NB4 (cell line): ENCODE data around the gene YPEL3.

Experiments used
- DNase-seq: peaks from one replicate; pipeline ENCODE4 v3.0.0; 2010; ENCODE audit warnings: low read depth
- H3K4me3 ChIP-seq: one replicate; pipeline ENCODE4 v1.5.1; 2011; ENCODE audit warnings: mild to moderate bottlenecking, low read depth, low read length, moderate library complexity
- CTCF ChIP-seq: IDR thresholded peaks from one replicate; pipeline ENCODE4 v1.5.1; 2012; ENCODE audit warnings: low read depth, low read length
- MAX ChIP-seq: IDR thresholded peaks from 2 replicates; pipeline ENCODE4 v1.6.1; 2011; ENCODE audit warnings: low read depth, low read length
- MYC ChIP-seq: IDR thresholded peaks from 2 replicates; pipeline ENCODE4 v1.6.1; 2011; ENCODE audit warnings: low read depth, low read length
- POLR2A ChIP-seq: IDR thresholded peaks from 2 replicates; pipeline ENCODE4 v1.6.1; 2011; ENCODE audit warnings: mild to moderate bottlenecking; ENCODE audit not compliant: insufficient read length; ENCODE audit errors: extremely low read depth

The YPEL3 gene

GRCh38 chr16:30113711-30114333 lies 17.8 kb upstream of the YPEL3 start:
- DNase-seq: no peak
- TF ChIP-seq CTCF: no peak
- TF ChIP-seq MAX: no peak
- TF ChIP-seq MYC: no peak
- no peak for TF ChIP-seq POLR2A
- H3K4me3 ChIP-seq: no peak overlapping the region

- TF ChIP-seq MAX (no peak), CTCF (no peak), MYC (no peak), POLR2A (no peak)
- DNase-seq: no peak
- H3K4me3 ChIP-seq: no peak within 1 kb of the TSS
These were observed 17.2 kb upstream of the YPEL3 start, which contains the start of gene GDPD3 for GRCh38 chr16:30113031-30113710. TSS of gene GDPD3 (minus strand) at chr16:30113537. CDS start at chr16:30113478, 59 bp downstream.

GRCh38 chr16:30112197-30113030 lies 16.4 kb upstream of the YPEL3 start:
- H3K4me3 ChIP-seq: no peak overlapping the region
- TF ChIP-seq MYC (no peak), MAX (no peak), POLR2A (no peak), CTCF (peak; percentile 74)
- peak; percentile 80 for DNase-seq

- no peak for TF ChIP-seq CTCF
- no peak for TF ChIP-seq POLR2A
- TF ChIP-seq MYC: no peak
- TF ChIP-seq MAX: no peak
- no peak for DNase-seq
- no peak overlapping the region for H3K4me3 ChIP-seq
These were observed 14.6 kb upstream of the YPEL3 start for GRCh38 chr16:30110661-30111060.

- no peak for TF ChIP-seq MYC
- TF ChIP-seq CTCF: no peak
- TF ChIP-seq MAX: no peak
- TF ChIP-seq POLR2A: no peak
- no peak overlapping the region for H3K4me3 ChIP-seq
- DNase-seq: no peak
These were observed 12.2 kb upstream of the YPEL3 start for GRCh38 chr16:30108059-30108850.
